HCT116 (cell line): ENCODE results near the gene RUFY2. TPM values are rescaled to one million over a fixed set of nuclear protein-coding genes. Genes with fewer than 3 reads are reported as not detected.

ENCODE experiments used
- ATAC-seq: fragments of 200-7000 bp; cut with Tn5 transposase; 2 replicates; pipeline ENCODE4 v1.9.1; 2020; ENCODE audit warnings: mild to moderate bottlenecking, moderate library complexity
- BruUV-seq: library from RNA; stranded (reverse); fragments of 400-500 nt; replicated peaks from 2 replicates; lab custom pipeline; 2021; lab: Mats Ljungman, UMichigan
- CTCF ChIA-PET: fragments of 300-600 bp; sonication (Branson Sonifier 250); formaldehyde crosslinking; loops from one replicate; lab custom pipeline; 2021; ENCODE audit warnings: antibody characterized with exemption; lab: Charles Lee
- POLR2A ChIA-PET: fragments of 300-600, 350-600 bp; sonication (Branson Sonifier 250); formaldehyde crosslinking; loops from one replicate; lab custom pipeline; 2021; ENCODE audit warnings: antibody characterized with exemption; lab: Charles Lee
- RAD21 ChIA-PET, 2 experiments: fragments of 300-600 bp; sonication (Branson Sonifier 250); formaldehyde crosslinking; loops; one replicate each; lab custom pipeline; 2023; ENCODE audit warnings: low total read pairs in 2 of 2; ENCODE audit not compliant: uncharacterized antibody in 2 of 2, unreplicated experiment in 2 of 2, low non-redundant PET in 1 of 2; lab: Charles Lee
- DNase-seq: peaks from one replicate; pipeline ENCODE4 v3.0.0-alpha.2; 2010; ENCODE audit warnings: low read depth, low spot score
- H2AFZ ChIP-seq: fragments of 200-600 bp; shearing (Covaris generic), sonication (generic); 2 replicates; pipeline ENCODE4 v1.6.1; 2017; ENCODE audit warnings: low read depth, mixed run types, mixed read lengths, antibody characterized with exemption, low read length; ENCODE audit not compliant: poor library complexity, severe bottlenecking
- H3K27ac ChIP-seq: 2 replicates; pipeline ENCODE4 v1.5.1; 2012; ENCODE audit warnings: low read depth, low read length
- H3K27me3 ChIP-seq: fragments of 200-600 bp; sonication (generic); 2 replicates; pipeline ENCODE4 v1.6.1; 2016; ENCODE audit warnings: mixed run types, low read length, mixed read lengths; ENCODE audit not compliant: insufficient read depth
- H3K36me3 ChIP-seq, 2 experiments: fragments of 200-500 bp in 1 of 2; fragments of 200-600 bp in 1 of 2; sonication (Bioruptor generic) in 1 of 2; sonication (generic) in 1 of 2; 2 replicates each; pipeline versions ENCODE4 v1.5.1 to v1.6.1; 2014 to 2016; ENCODE audit warnings: low read length in 2 of 2, inconsistent platforms in 1 of 2, mixed read lengths in 1 of 2, mixed run types in 1 of 2; ENCODE audit not compliant: insufficient read depth in 2 of 2, control insufficient read depth in 1 of 2
- H3K4me1 ChIP-seq, 2 experiments: fragments of 200-600 bp in 1 of 2; sonication (generic) in 1 of 2; 2 replicates each; pipeline versions ENCODE4 v1.5.1 to v1.6.1; 2012 to 2017; ENCODE audit warnings: low read length in 2 of 2, inconsistent platforms in 1 of 2, mild to moderate bottlenecking in 1 of 2, mixed read lengths in 1 of 2, mixed run types in 1 of 2, moderate library complexity in 1 of 2; ENCODE audit not compliant: insufficient read depth in 2 of 2, control insufficient read depth in 1 of 2
- H3K4me2 ChIP-seq: fragments of 200-600 bp; sonication (generic); 2 replicates; pipeline ENCODE4 v1.6.1; 2017; ENCODE audit warnings: mixed run types, low read length, mixed read lengths
- H3K4me3 ChIP-seq, 2 experiments: fragments of 200-600 bp in 1 of 2; sonication (generic) in 1 of 2; replicated peaks in 1 of 2; 2 replicates each; pipeline ENCODE4 v1.5.1; 2011 to 2016; ENCODE audit warnings: low read length in 2 of 2, control low read depth in 1 of 2, low read depth in 1 of 2, mild to moderate bottlenecking in 1 of 2, mixed read lengths in 1 of 2, mixed run types in 1 of 2
- H3K79me2 ChIP-seq: fragments of 200-600 bp; sonication (generic); 2 replicates; pipeline ENCODE4 v1.6.1; 2017; ENCODE audit warnings: mild to moderate bottlenecking, mixed run types, low read length, moderate library complexity, mixed read lengths; ENCODE audit not compliant: insufficient read depth
- H3K9ac ChIP-seq: fragments of 200-600 bp; sonication (generic); 2 replicates; pipeline ENCODE4 v1.6.1; 2016; ENCODE audit warnings: low read length, mixed read lengths
- H3K9me2 ChIP-seq: fragments of 200-600 bp; sonication (generic), shearing (Covaris generic); 2 replicates; pipeline ENCODE4 v1.6.1; 2017; ENCODE audit warnings: mixed run types, mild to moderate bottlenecking, moderate library complexity; ENCODE audit not compliant: insufficient read depth
- H3K9me3 ChIP-seq, 2 experiments: fragments of 200-500 bp in 1 of 2; fragments of 200-600 bp in 1 of 2; sonication (Bioruptor generic) in 1 of 2; sonication (generic) in 1 of 2; 2 replicates each; pipeline ENCODE4 v1.6.1; 2014 to 2017; ENCODE audit warnings: low read length in 2 of 2, mixed read lengths in 2 of 2, inconsistent platforms in 1 of 2, low read depth in 1 of 2, mild to moderate bottlenecking in 1 of 2, mixed run types in 1 of 2, moderate library complexity in 1 of 2; ENCODE audit not compliant: control insufficient read depth in 1 of 2, insufficient read depth in 1 of 2
- H4K20me1 ChIP-seq: fragments of 200-600 bp; sonication (generic), shearing (Covaris generic); 2 replicates; pipeline ENCODE4 v1.6.1; 2017; ENCODE audit warnings: mixed run types, mild to moderate bottlenecking, moderate library complexity; ENCODE audit not compliant: insufficient read depth
- CEBPB ChIP-seq: IDR thresholded peaks from 2 replicates; pipeline ENCODE4 v1.6.1; 2012; ENCODE audit warnings: low read depth
- CTCF ChIP-seq, 3 experiments: fragments of 200-600 bp in 1 of 3; sonication (generic) in 1 of 3; IDR thresholded peaks in 2 of 3; conservative IDR thresholded peaks in 1 of 3; 2 replicates each; pipeline ENCODE4 v1.5.1; 2012 to 2017; ENCODE audit warnings: low read depth in 2 of 3, low read length in 2 of 3, antibody characterized with exemption in 1 of 3, borderline replicate concordance in 1 of 3, control low read depth in 1 of 3, mild to moderate bottlenecking in 1 of 3, mixed read lengths in 1 of 3, mixed run types in 1 of 3, moderate library complexity in 1 of 3; ENCODE audit not compliant: insufficient read depth in 1 of 3
- EGR1 ChIP-seq: IDR thresholded peaks from 2 replicates; pipeline ENCODE4 v1.6.1; 2012; ENCODE audit warnings: low read depth
- ELF1 ChIP-seq: IDR thresholded peaks from 2 replicates; pipeline ENCODE4 v1.6.1; 2012; ENCODE audit warnings: low read depth, borderline replicate concordance
- FOSL1 ChIP-seq: IDR thresholded peaks from 2 replicates; pipeline ENCODE4 v1.6.1; 2012; ENCODE audit warnings: low read depth
- POLR2A ChIP-seq: IDR thresholded peaks from 2 replicates; pipeline ENCODE4 v1.7.0; 2011; ENCODE audit warnings: borderline replicate concordance; ENCODE audit not compliant: insufficient read depth, insufficient read length; ENCODE audit errors: extremely low read depth
- RAD21 ChIP-seq: IDR thresholded peaks from 2 replicates; pipeline ENCODE4 v1.6.1; 2012; ENCODE audit warnings: low read depth, mild to moderate bottlenecking
- SP1 ChIP-seq: IDR thresholded peaks from 2 replicates; pipeline ENCODE4 v1.6.1; 2012; ENCODE audit warnings: low read depth
- YY1 ChIP-seq: IDR thresholded peaks from 2 replicates; pipeline ENCODE4 v1.6.1; 2011; ENCODE audit warnings: low read length, low read depth, moderate library complexity, mild to moderate bottlenecking; ENCODE audit not compliant: insufficient replicate concordance; ENCODE audit errors: extremely low read depth
- ZBTB33 ChIP-seq: IDR thresholded peaks from 2 replicates; pipeline ENCODE4 v1.6.1; 2011; ENCODE audit warnings: mild to moderate bottlenecking, low read length, moderate library complexity; ENCODE audit not compliant: insufficient replicate concordance; ENCODE audit errors: extremely low read depth
- intact Hi-C: fragments of 100-400 bp; cut with micrococcal nuclease; formaldehyde crosslinking; loops from 2 replicates; pipeline ENCODE4 v1.10.0; 2022
- total RNA-seq: library from RNA; stranded (reverse); gene quantifications from one replicate; pipeline ENCODE4 v1.2.1, GENCODE V29; 2021; ENCODE audit not compliant: unreplicated experiment
- TF ChIP-seq, protein P1 (sequence below): IDR thresholded peaks from 2 replicates; pipeline ENCODE4 v1.6.1; 2012

RUFY2 gene
- total RNA-seq, 1 experiment from 2014 or later = 13.0 TPM

DNA sequence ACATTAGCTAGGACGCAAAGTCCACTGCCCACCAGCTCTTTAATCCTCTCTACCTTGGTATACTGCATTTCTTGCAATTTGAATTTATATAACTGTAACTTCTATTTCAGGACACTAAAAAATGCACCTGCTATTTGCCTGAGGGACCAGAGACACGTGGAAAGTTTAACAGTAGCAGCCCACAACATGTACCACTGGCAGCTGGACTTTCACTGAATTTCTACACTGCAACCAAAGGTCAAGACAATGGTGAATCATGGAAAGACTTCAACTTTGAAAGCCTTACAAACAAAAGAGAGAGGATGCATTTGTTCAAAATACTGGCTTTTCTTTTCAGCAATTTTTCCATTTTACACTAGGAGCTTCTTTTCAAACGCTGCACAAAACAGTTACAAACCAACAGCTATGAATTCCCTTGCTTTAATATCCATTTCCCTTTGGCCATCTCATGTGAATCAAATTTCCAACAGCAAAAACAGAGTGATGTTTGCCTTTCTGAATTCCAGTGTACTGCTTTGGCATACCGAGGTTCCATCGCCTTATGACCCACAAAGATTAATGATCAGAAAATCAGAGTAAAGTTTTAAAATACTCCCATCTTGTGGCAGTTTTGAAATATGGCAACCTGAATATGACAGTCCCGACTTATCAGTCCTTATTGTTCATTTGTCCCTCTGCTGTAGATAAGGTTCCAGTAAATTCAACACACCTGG lies 105.1 kb downstream of the RUFY2 start:
- intact Hi-C loops = loop anchor here (1.0 to 5.0 kb wide), 4 partner anchors 90 to 514 kb away; no protein-coding TSS in a partner anchor
- H4K20me1 ChIP-seq = no peaks in the 10 kb centered on the region
- H3K9me3 ChIP-seq = no peaks in the 10 kb centered on the region
- H3K27me3 ChIP-seq = no peaks in the 10 kb centered on the region
- no peaks in the 10 kb centered on the region for H3K4me1 ChIP-seq
- H3K9ac ChIP-seq = no peak overlapping the region
- no peaks in the 10 kb centered on the region for H3K9me2 ChIP-seq
- H3K4me2 ChIP-seq = no peak overlapping the region
- no peak overlapping the region for H3K27ac ChIP-seq
- BruUV-seq = no TSS peak
- TF ChIP-seq CTCF (IDR thresholded peaks at IDR 0.05 in 2 of 3, conservative IDR thresholded peaks at IDR 0.05 in 1 of 3; ENCODE audit: borderline replicate concordance in 1 of 3, insufficient read depth in 1 of 3, low read depth in 2 of 3, low read length in 2 of 3) (peak; percentile 46 to 75 (median 61)), SP1 (no peak), ELF1 (no peak), YY1 (no peak), RAD21 (peak; percentile 81), ZBTB33 (no peak), CEBPB (no peak), EGR1 (no peak), POLR2A (no peak), FOSL1 (no peak)
- TF ChIP-seq, protein P1, sequence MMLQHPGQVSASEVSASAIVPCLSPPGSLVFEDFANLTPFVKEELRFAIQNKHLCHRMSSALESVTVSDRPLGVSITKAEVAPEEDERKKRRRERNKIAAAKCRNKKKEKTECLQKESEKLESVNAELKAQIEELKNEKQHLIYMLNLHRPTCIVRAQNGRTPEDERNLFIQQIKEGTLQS = no peak
- CTCF ChIA-PET = interaction anchor here (0.7 to 4.9 kb wide), 10 partner anchors 71 to 514 kb away, joined by 3 to 69 read pairs (median 5); no protein-coding TSS in a partner anchor
- H3K4me3 ChIP-seq = no peak overlapping the region
- no peaks in the 10 kb centered on the region for H3K36me3 ChIP-seq
- RAD21 ChIA-PET = interaction anchor here (1.3 to 1.6 kb wide), 5 partner anchors 74 to 513 kb away, joined by 3 to 12 read pairs (median 6); no protein-coding TSS in a partner anchor
- ATAC-seq = peak; percentile 90
- POLR2A ChIA-PET = interaction anchor here (1.0 kb wide), 1 partner anchor 514 kb away, joined by 3 read pairs; no protein-coding TSS in a partner anchor
- H2AFZ ChIP-seq = peak overlapping the region; percentile 83
- peak; percentile 49 for DNase-seq
- no peaks in the 10 kb centered on the region for H3K79me2 ChIP-seq
